Endothelial cell (in vitro differentiated cells): ENCODE data around the gene C4orf33. TPM values are rescaled to one million over a fixed set of nuclear protein-coding genes. Genes with fewer than 3 reads are reported as not detected.
A peak's percentile ranks its signal among the peaks of the same experiment; 100 is the strongest.

ENCODE experiments used
- DNase-seq: peaks from one replicate; pipeline ENCODE4 v3.0.0; 2021; ENCODE audit warnings: low spot score
- H3K27ac Mint-ChIP-seq: one replicate; pipeline ENCODE4 v1.8.0; 2021; ENCODE audit warnings: mixed read lengths, inconsistent platforms; ENCODE audit not compliant: unreplicated experiment
- H3K27me3 Mint-ChIP-seq: one replicate; pipeline ENCODE4 v1.8.0; 2021; ENCODE audit warnings: mild to moderate bottlenecking, moderate library complexity, mixed read lengths, inconsistent platforms; ENCODE audit not compliant: unreplicated experiment
- H3K36me3 Mint-ChIP-seq: one replicate; pipeline ENCODE4 v1.8.0; 2021; ENCODE audit warnings: mild to moderate bottlenecking, low read depth, mixed read lengths, inconsistent platforms; ENCODE audit not compliant: unreplicated experiment
- H3K4me1 Mint-ChIP-seq: one replicate; pipeline ENCODE4 v1.8.0; 2021; ENCODE audit warnings: mild to moderate bottlenecking, mixed read lengths, inconsistent platforms; ENCODE audit not compliant: unreplicated experiment
- H3K4me3 Mint-ChIP-seq: one replicate; pipeline ENCODE4 v1.8.0; 2021; ENCODE audit warnings: mild to moderate bottlenecking, mixed read lengths, inconsistent platforms; ENCODE audit not compliant: unreplicated experiment
- H3K9me3 Mint-ChIP-seq: one replicate; pipeline ENCODE4 v1.8.0; 2021; ENCODE audit warnings: mixed read lengths, inconsistent platforms; ENCODE audit not compliant: unreplicated experiment
- total RNA-seq: library from RNA; stranded (reverse); fragmentation: NEBNext Ultra II Directional; extraction: Animal tissue kit (Norgen Biotek cat#: 25700); gene quantifications from one replicate; pipeline ENCODE4 v1.2.1, GENCODE V29; 2021; ENCODE audit not compliant: unreplicated experiment
- TF ChIP-seq, protein P1 (sequence below): fragments of 200-600 bp; sonication (generic); IDR thresholded peaks from one replicate; pipeline ENCODE4 v1.5.0; 2021; ENCODE audit warnings: antibody characterized with exemption; ENCODE audit not compliant: unreplicated experiment

Gene C4orf33
- total RNA-seq, 1 donor from 2014 or later: 15.9 TPM

GRCh38 chr4:129092631-129093190 lies 3.2 kb upstream of the C4orf33 start:
- H3K27me3 Mint-ChIP-seq: no peaks in the 10 kb centered on the region
- no peaks in the 10 kb centered on the region for H3K36me3 Mint-ChIP-seq
- H3K4me3 Mint-ChIP-seq: no peak overlapping the region
- H3K4me1 Mint-ChIP-seq: peaks cover 20% of the 10 kb centered on the region
- H3K9me3 Mint-ChIP-seq: no peaks in the 10 kb centered on the region
- H3K27ac Mint-ChIP-seq: no peak overlapping the region
- DNase-seq: no peak
- TF ChIP-seq, protein P1, sequence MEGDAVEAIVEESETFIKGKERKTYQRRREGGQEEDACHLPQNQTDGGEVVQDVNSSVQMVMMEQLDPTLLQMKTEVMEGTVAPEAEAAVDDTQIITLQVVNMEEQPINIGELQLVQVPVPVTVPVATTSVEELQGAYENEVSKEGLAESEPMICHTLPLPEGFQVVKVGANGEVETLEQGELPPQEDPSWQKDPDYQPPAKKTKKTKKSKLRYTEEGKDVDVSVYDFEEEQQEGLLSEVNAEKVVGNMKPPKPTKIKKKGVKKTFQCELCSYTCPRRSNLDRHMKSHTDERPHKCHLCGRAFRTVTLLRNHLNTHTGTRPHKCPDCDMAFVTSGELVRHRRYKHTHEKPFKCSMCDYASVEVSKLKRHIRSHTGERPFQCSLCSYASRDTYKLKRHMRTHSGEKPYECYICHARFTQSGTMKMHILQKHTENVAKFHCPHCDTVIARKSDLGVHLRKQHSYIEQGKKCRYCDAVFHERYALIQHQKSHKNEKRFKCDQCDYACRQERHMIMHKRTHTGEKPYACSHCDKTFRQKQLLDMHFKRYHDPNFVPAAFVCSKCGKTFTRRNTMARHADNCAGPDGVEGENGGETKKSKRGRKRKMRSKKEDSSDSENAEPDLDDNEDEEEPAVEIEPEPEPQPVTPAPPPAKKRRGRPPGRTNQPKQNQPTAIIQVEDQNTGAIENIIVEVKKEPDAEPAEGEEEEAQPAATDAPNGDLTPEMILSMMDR: no peak

DNA sequence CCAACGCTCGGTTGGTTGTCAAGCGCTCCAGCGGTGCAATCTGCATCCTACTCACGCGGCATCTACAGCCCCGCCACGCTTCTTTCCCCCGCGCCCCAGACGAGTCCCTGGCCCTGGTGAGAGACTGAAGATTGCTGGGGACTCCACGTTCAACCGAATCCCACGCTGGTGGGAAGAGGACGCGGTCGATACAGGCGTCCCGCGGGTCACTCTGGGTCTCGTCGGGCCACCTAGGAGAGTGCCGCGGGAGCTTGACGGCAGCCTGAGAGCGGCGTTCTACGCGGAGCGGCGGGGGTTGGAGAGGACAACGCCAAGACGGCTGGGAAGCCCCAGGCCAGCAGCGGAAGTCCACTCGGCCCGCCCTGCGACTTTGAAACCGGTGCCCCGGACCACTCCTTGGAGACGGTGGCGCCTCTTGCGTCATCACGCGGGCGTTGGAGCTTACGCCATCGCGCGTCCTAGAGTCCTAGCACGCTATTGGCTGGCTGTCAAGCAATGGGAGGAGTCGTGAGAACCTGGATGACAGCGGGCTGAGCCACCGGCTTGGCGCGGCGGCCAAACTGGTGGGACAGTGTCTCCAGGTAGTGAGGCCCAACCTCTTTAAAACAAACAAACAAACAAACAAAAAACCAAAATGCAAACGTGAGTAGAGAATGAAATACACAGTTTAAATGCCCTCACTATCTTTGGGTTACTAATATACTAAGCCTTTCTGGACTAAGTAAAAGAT lies 2.6 kb upstream of the C4orf33 start, which contains the start of gene SCLT1:
Gene SCLT1 (minus strand): TSS at position 349 of the 730 bp plus-strand sequence. CDS start 436 bp downstream, outside the sequence.
- peak; percentile 96 for DNase-seq
- H3K4me1 Mint-ChIP-seq: peaks cover 20% of the 10 kb centered on the region
- TF ChIP-seq, protein P1: no peak
- no peaks in the 10 kb centered on the region for H3K36me3 Mint-ChIP-seq
- H3K27me3 Mint-ChIP-seq: no peaks in the 10 kb centered on the region
- H3K27ac Mint-ChIP-seq: no peak within 1 kb of the TSS
- no peaks in the 10 kb centered on the region for H3K9me3 Mint-ChIP-seq
- no peak within 1 kb of the TSS for H3K4me3 Mint-ChIP-seq

GRCh38 chr4:129094347-129094746 lies 1.6 kb upstream of the C4orf33 start:
- no peak overlapping the region for H3K4me3 Mint-ChIP-seq
- H3K27ac Mint-ChIP-seq: no peak overlapping the region
- DNase-seq: no peak

GRCh38 chr4:129098531-129099001 lies 2.6 kb downstream of the C4orf33 start:
- Mint-ChIP-seq H3K4me1 (peaks cover 10% of the 10 kb centered on the region), H3K36me3 (peaks cover 2% of the 10 kb centered on the region), H3K9me3 (no peaks in the 10 kb centered on the region), H3K27me3 (no peaks in the 10 kb centered on the region), H3K4me3 (no peak overlapping the region), H3K27ac (no peak overlapping the region)
- DNase-seq: no peak
- TF ChIP-seq, protein P1: no peak

More at GRCh38 chr4:129094347-129094746, 1.6 kb upstream of the C4orf33 start:
- Mint-ChIP-seq H3K27me3 (no peaks in the 10 kb centered on the region), H3K9me3 (no peaks in the 10 kb centered on the region), H3K36me3 (no peaks in the 10 kb centered on the region), H3K4me1 (peaks cover 15% of the 10 kb centered on the region)
- TF ChIP-seq, protein P1: no peak
